ENCODE data around the gene CLN3.

GRCh38 chr16:28521436-28521835 lies 29.6 kb upstream of the CLN3 start:
- TF ChIP-seq CTCF (conservative IDR thresholded peaks at IDR 0.05; ENCODE audit: low read depth, low read length) (no peak), EZH2 (IDR thresholded peaks at IDR 0.05; ENCODE audit: borderline replicate concordance, low read depth, low read length, poor library complexity, severe bottlenecking) (no peak)

Measured in A673 (cell line).